Psoas muscle (tissue), 8 donors: Measurements from ENCODE around the gene SLC15A5. TPM values are rescaled to one million over a fixed set of nuclear protein-coding genes. Genes with fewer than 3 reads are reported as not detected.

Experiments
- ATAC-seq, 4 donors: fragments of 200-7000 bp; cut with Tn5 transposase; one replicate each; pipeline ENCODE4 v1.9.1; 2020; ENCODE audit warnings: moderate library complexity in 3 of 4, mild to moderate bottlenecking in 2 of 4
- DNase-seq, 2 donors: peaks; one replicate each; pipeline ENCODE4 v3.0.0-alpha.2; 2020
- H3K27ac ChIP-seq: fragments of 200-600 bp; one replicate; pipeline ENCODE4 v1.8.0; 2022
- H3K27me3 ChIP-seq, 3 donors: fragments of 200-600 bp in 1 of 3; one replicate each; pipeline versions ENCODE4 v1.6.1 to v1.8.0; 2013 to 2022; ENCODE audit warnings: low read length in 2 of 3, mild to moderate bottlenecking in 2 of 3, moderate library complexity in 1 of 3; ENCODE audit not compliant: insufficient read depth in 3 of 3
- H3K36me3 ChIP-seq, 2 donors: fragments of 200-600 bp in 1 of 2; one replicate each; pipeline versions ENCODE4 v1.6.1 to v1.8.0; 2013 to 2022; ENCODE audit warnings: low read depth in 1 of 2, mild to moderate bottlenecking in 1 of 2, moderate library complexity in 1 of 2; ENCODE audit not compliant: insufficient read depth in 1 of 2
- H3K4me1 ChIP-seq: fragments of 200-600 bp; one replicate; pipeline ENCODE4 v1.8.0; 2022
- H3K4me3 ChIP-seq: fragments of 200-600 bp; one replicate; pipeline ENCODE4 v1.8.0; 2022; ENCODE audit warnings: mild to moderate bottlenecking
- H3K9me3 ChIP-seq: fragments of 200-600 bp; one replicate; pipeline ENCODE4 v1.8.0; 2022
- CTCF ChIP-seq: fragments of 200-600 bp; IDR thresholded peaks from one replicate; pipeline ENCODE4 v1.8.0; 2022; ENCODE audit warnings: antibody characterized with exemption
- WGBS, 3 donors: extraction: QIAGEN DNeasy Blood & Tissue Kit; methylation state at CpG; one replicate each; pipeline versions ENCODE4 v1.1.6 to v1.1.7; 2013; 5-methylcytosine and 5-hydroxymethylcytosine counted together
- intact Hi-C, 2 donors: fragments of 100-400 bp; cut with DNase I; formaldehyde crosslinking; loops; one replicate each; pipeline versions ENCODE4 v1.11.0 to v1.14.2; 2022
- polyA plus RNA-seq, 3 donors: library from polyadenylated mRNA; stranded (reverse); fragments of 200-250 nt; gene quantifications; one replicate each; pipeline ENCODE4 v1.2.3, GENCODE V29; 2013
- total RNA-seq, 4 donors: library from RNA; stranded (reverse); fragmentation: NEBNext Ultra II Directional in 2 of 4; extraction: Animal tissue kit (Norgen Biotek cat#: 25700) in 2 of 4; gene quantifications; one replicate each; pipeline versions ENCODE4 v1.2.1 to v1.2.4, GENCODE V29; 2021 to 2023
- donor health status: healthy with polysubstance abuse.
- donor health status: DM: no; HTN: no; CAD: no; lungs with moderate emphysema.
- donor health status: Bipolar disorder and iron deficiency.
- donor health status: healthy.
- donor health status: DM: yes; HTN: yes; CAD: no.
- donor health status: DM: no; HTN: no; CAD: no.
- donor health status: DM: no; HTN: no; CAD: no.
- donor health status: DM: yes; HTN: yes; CAD: no.

The SLC15A5 gene
- total and polyA plus RNA-seq, 7 donors = not detected

- Histone ChIP-seq H3K4me1 (no peaks in the 10 kb centered on the region), H3K9me3 (no peaks in the 10 kb centered on the region), H3K27me3 (no peaks in the 10 kb centered on the region), H3K4me3 (no peak overlapping the region), H3K27ac (no peak overlapping the region), H3K36me3 (no peaks in the 10 kb centered on the region)
- no peak for TF ChIP-seq CTCF
- WGBS, 3 donors = 86 to 89% (median 87%) methylated on average over 3 of the region's 3 CpGs
- DNase-seq (no peak), ATAC-seq (no peak)
- intact Hi-C loops = no loop called here
Measured at GRCh38 chr12:16285586-16285985, 8.1 kb upstream of the SLC15A5 start.

GRCh38 chr12:16282978-16283377 is 5.5 kb upstream of the SLC15A5 start:
- no peaks in the 10 kb centered on the region for H3K36me3 ChIP-seq
- WGBS, 3 donors = 55 to 62% (median 57%) methylated on average over 2 of the region's 2 CpGs
- no peak for DNase-seq
- no peaks in the 10 kb centered on the region for H3K27me3 ChIP-seq
- no peak overlapping the region for H3K4me3 ChIP-seq
- no peak overlapping the region for H3K27ac ChIP-seq
- no peaks in the 10 kb centered on the region for H3K9me3 ChIP-seq
- H3K4me1 ChIP-seq = no peaks in the 10 kb centered on the region
- intact Hi-C loops = no loop called here
- no peak for TF ChIP-seq CTCF
- no peak for ATAC-seq

GRCh38 chr12:16282081-16282480 is 4.6 kb upstream of the SLC15A5 start:
- H3K27me3 ChIP-seq = no peaks in the 10 kb centered on the region
- no peak overlapping the region for H3K4me3 ChIP-seq
- no peak for DNase-seq
- WGBS, 3 donors = 73 to 83% (median 80%) methylated on average over 2 of the region's 2 CpGs
- intact Hi-C loops = no loop called here
- no peaks in the 10 kb centered on the region for H3K9me3 ChIP-seq
- no peaks in the 10 kb centered on the region for H3K36me3 ChIP-seq
- ATAC-seq = no peak
- H3K27ac ChIP-seq = no peak overlapping the region
- TF ChIP-seq CTCF = no peak
- H3K4me1 ChIP-seq = no peaks in the 10 kb centered on the region

GRCh38 chr12:16281157-16281556 is 3.7 kb upstream of the SLC15A5 start:
- Histone ChIP-seq H3K27me3 (no peaks in the 10 kb centered on the region), H3K27ac (no peak overlapping the region), H3K9me3 (no peaks in the 10 kb centered on the region), H3K4me1 (no peaks in the 10 kb centered on the region), H3K4me3 (no peak overlapping the region), H3K36me3 (no peaks in the 10 kb centered on the region)
- no peak for TF ChIP-seq CTCF
- intact Hi-C loops = no loop called here
- DNase-seq (no peak), ATAC-seq (peak in 3 of 4 donors; percentile 17 to 36 (median 30))
- WGBS, 3 donors = 52 to 69% (median 66%) methylated on average over 3 of the region's 3 CpGs

GRCh38 chr12:16272222-16272621 is 5.3 kb downstream of the SLC15A5 start:
- Histone ChIP-seq H3K4me1 (no peaks in the 10 kb centered on the region), H3K27me3 (no peaks in the 10 kb centered on the region), H3K27ac (no peak overlapping the region), H3K4me3 (no peak overlapping the region), H3K36me3 (no peaks in the 10 kb centered on the region), H3K9me3 (no peaks in the 10 kb centered on the region)
- 67 to 71% (median 68%) methylated on average over 3 of the region's 3 CpGs for WGBS, 3 donors
- intact Hi-C loops = no loop called here
- no peak for ATAC-seq
- no peak for TF ChIP-seq CTCF
- DNase-seq = no peak
